Keratinocyte (primary cell): ENCODE results near the gene ZBTB46.
A peak's percentile ranks its signal among the peaks of the same experiment; 100 is the strongest.

Experiments
- EZH2 ChIP-seq: IDR thresholded peaks from one replicate; pipeline ENCODE4 v1.6.1; 2012; ENCODE audit warnings: inconsistent platforms, mild to moderate bottlenecking, low read length, moderate library complexity
- TF ChIP-seq, protein P1 (sequence below), 3 experiments: IDR thresholded peaks in 1 of 3; conservative IDR thresholded peaks in 1 of 3; optimal IDR thresholded peaks in 1 of 3; 2 replicates in 2 of 3; 3 replicates in 1 of 3; pipeline versions ENCODE3 to v1.5.1; 2011; ENCODE audit warnings: low read length in 3 of 3, mild to moderate bottlenecking in 3 of 3, moderate library complexity in 2 of 3, control low read depth in 1 of 3, inconsistent platforms in 1 of 3; ENCODE audit not compliant: insufficient read depth in 2 of 3; ENCODE audit errors: extremely low read depth in 1 of 3

DNA sequence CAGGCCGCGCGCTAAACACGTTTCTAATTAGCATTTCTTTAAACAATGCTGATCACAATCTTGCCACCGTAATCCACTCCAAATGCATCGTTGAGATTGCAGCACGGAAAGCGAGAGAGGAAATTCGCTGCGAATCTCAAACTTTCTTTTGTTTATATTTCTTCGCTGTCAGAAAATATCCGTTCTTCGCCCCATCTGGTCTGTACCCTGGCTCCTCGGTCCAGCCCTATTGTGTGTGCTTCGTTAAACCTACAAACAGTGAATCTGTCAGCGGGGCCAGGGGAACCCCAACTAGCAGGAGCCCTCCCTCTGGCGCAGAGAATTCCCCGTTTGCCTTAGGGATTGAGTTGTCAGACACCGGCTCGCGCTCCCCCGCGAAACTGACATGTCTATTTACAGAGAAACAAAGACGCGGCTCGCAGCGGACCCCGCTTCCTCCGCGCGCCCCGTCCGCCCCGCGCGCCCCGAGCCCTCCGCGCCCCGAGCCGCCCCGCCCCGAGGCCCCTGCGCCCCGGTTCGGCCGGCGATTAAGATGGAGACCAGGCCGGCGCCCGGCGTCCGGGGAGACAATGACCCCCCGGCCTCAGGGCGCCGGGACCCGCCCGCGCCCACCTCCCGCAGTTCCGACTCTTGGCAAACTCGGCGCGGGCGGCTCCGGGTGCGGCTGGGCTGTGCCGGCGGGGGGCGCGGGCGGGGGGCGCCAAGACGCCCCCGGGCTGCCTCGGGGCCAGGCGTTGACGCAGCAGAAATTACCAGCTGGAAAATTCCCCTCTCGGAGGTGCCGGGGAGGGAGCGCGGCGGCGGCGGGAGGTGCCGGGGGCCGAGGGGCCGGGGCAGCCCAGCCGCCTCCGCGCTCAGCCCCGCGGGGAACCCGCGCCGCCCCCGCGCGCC is 874 bp downstream of the ZBTB46 start:
- TF ChIP-seq, protein P1, sequence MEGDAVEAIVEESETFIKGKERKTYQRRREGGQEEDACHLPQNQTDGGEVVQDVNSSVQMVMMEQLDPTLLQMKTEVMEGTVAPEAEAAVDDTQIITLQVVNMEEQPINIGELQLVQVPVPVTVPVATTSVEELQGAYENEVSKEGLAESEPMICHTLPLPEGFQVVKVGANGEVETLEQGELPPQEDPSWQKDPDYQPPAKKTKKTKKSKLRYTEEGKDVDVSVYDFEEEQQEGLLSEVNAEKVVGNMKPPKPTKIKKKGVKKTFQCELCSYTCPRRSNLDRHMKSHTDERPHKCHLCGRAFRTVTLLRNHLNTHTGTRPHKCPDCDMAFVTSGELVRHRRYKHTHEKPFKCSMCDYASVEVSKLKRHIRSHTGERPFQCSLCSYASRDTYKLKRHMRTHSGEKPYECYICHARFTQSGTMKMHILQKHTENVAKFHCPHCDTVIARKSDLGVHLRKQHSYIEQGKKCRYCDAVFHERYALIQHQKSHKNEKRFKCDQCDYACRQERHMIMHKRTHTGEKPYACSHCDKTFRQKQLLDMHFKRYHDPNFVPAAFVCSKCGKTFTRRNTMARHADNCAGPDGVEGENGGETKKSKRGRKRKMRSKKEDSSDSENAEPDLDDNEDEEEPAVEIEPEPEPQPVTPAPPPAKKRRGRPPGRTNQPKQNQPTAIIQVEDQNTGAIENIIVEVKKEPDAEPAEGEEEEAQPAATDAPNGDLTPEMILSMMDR (optimal IDR thresholded peaks at IDR 0.05 in 1 of 3, IDR thresholded peaks at IDR 0.05 in 1 of 3, conservative IDR thresholded peaks at IDR 0.05 in 1 of 3; ENCODE audit: extremely low read depth in 1 of 3, insufficient read depth in 2 of 3, low read length in 3 of 3) = no peak
- TF ChIP-seq EZH2 = peak; percentile 95
